CD4-positive, alpha-beta T cell treated with Interleukin-17A for 4 hours (primary cell): ENCODE measurements around the gene GMPR2.
"Not testable (repeated sequence)": the region's sequence is repeated elsewhere in the genome, so short reads cannot be mapped to it uniquely, and the experiment has no call there.

Experiments used
- DNase-seq: peaks from one replicate; pipeline ENCODE4 v3.0.0-alpha.2; 2020; ENCODE audit warnings: mixed read lengths

Gene GMPR2

DNA sequence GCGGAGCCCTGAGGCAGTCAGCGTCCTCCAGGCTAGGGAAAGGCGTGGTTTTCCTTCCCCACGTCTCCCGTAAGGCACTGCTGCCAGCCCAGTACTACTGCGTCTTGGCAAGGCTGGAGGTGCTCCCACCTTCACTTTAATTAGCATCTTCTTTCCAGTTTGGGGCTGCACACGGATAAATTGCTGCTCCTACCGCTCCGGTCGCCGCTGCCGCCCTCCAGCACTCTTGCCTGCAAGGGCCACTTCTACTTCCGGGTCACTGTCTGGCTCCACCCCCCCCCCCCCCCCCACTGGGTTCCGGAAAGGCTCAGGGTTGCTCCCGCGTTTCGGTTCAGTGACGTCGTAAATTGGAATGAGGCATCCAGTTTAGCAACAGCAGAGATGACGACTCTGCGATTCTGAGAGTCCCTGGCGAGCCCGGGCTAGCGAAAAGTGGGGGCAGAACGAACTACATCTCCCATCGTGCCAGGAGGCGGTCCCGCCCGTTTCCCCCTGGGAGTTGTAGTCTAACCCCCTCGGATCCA, 546 bp upstream of the GMPR2 start, which contains the start of gene NEDD8:
Gene NEDD8, minus strand, starts transcription at position 247 of the 524 bp plus-strand sequence. Its CDS starts 100 bp downstream, at position 147.
- peak; percentile 89 for DNase-seq

DNA sequence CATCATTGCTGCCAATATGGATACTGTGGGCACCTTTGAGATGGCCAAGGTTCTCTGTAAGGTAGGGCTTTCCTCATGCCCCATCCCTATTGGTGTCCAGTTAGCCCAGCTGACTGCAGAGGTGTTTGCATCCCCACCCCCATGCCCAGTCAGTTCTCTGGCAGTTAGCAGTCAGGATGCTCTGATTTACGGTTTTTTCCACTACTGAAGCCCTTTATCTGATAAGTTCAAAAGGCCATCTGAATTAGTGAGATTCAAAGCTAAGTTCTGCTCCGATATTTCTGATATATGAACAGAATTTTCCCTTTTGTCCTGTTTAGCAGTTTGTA, 773 bp downstream of the GMPR2 start:
- no peak for DNase-seq

DNA sequence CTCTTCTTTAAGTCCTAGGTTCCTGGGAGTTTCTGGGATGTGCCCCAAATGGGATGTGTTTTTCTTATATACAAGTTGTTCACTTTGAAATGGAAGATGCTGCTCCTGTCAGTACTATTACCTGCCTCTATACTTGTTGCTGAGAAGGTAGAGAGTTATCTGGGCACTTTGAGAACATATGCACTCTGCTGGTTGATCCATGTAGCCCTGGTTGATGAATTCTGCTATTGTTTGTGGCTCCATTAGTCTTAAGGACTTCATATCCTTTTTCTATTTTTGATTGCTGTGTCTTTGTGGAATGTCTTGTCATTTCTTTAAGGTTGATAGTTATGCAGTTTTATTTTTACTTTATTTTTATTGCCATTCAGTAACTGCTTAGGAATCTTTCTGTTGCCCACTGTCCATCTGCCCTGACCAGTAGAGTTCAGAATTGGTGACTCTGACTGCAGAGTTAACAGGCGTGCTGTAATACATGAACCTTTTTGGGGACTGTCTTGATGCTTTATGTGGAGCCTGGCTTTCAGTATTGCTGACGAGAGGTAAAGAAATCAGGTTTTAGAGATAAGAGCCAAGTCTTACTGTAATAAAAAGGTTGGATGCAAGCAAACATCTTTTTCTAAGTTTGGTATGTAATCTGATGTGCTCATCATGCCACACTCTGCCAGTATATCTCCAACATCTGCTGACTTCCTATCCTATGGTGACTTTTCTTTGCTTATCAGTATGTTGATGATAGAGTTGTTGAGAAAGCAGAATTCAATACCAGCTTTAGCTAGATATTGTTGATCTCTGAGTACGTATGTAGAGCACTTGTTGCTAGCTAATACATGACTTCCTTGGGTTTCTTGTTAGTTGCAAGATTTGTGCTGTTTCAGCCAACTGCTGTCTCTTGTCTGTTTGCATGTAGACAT, 1.6 kb downstream of the GMPR2 start:
- DNase-seq: no peak

DNA sequence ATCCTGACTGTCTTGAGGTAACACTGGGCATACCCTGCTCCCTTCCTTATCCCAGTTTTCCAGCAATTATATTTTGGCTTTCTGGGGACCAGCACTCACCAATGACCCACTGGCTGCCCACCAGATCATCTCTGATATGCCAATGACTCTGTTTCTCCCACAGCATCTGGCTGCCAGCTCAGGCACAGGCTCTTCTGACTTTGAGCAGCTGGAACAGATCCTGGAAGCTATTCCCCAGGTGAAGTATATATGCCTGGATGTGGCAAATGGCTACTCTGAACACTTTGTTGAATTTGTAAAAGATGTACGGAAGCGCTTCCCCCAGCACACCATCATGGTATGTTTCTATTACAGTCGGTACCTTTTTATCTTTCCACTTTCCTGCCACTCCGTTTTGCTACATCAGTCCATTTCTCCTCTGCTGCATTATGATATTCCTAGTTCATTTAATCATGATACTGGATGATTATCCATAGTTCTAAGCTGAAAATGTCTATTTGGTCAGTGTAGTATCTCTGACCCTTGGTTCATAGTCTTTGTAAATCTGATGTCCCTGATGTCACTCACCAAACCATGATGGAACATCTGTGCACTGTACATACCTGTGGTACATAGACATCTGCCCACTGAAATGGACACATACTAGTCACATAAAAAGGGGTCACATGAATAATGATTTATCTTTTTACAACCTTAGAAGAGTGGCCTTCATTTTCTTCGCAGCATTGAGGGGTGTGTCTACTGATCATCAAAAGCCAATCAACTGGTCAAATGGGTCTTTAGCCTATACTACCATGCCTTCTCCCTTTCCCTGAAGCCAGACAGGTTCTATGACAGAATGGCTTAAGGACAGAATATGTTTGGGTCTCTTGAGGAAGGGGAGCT, 3.3 kb downstream of the GMPR2 start:
- no peak for DNase-seq

DNA sequence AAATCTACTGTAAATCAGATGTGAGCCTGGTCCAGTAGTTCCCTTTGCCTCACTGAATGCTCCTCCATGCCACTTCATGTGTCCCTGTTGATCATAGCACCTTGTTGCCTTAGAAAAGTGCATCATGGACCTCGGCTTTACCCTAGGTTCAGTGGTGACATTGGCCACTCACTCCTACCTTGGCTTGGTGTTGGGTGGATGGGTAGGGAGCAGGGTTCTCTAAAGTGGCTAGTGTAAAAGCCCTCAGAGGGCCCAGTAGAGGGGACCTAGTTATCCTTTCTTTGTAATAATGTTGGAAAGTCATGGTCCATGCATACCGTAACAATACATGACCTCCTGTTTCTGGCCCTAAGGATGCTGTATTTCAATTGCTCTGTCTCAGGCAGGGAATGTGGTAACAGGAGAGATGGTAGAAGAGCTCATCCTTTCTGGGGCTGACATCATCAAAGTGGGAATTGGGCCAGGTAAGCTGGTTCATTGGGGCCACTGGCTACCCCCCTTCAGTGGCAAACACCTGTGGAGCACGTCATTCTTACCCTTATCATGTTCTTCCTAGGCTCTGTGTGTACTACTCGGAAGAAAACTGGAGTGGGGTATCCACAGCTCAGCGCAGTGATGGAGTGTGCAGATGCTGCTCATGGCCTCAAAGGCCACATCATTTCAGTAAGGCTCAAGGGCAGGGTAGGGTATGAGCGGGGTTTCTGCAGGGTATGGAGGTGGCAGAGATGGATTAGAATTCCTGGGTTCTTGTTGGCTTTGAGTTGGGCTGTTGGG, 4.1 kb downstream of the GMPR2 start:
- DNase-seq: no peak

DNA sequence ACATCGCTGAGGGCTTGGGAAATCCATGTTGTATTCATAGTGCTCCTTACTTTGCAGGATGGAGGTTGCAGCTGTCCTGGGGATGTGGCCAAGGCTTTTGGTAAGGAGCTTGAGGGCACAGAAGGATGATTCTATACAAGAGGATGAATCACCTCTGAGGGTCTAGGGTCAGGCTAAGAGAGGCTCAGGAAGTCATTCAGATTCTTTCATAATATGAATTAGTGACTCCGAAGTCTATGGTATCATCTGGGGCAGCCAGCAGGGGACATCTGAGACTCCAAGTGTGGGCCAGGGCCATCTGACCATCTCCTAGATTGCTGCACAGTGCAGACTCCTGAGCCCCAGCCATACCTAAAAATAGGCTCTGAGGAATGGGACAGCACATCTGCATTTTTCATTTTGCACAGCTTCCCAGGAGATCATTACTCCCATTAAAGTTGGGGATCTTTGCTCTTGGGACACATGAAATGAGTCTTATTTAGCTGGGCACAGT, 4.8 kb downstream of the GMPR2 start:
- no peak for DNase-seq

DNA sequence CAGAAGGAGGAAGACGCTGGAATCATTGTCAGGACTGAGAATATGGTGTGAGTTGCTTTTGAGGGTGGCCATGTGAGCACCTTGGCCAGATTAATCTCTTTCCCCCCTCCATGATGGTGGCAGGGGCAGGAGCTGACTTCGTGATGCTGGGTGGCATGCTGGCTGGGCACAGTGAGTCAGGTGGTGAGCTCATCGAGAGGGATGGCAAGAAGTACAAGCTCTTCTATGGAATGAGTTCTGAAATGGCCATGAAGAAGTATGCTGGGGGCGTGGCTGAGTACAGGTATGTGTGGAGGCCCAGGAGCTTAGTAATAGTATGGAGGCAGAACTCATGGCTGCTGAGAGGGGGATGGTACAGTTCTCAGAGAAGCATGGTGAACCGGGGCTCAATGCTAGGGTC, 5.4 kb downstream of the GMPR2 start:
- DNase-seq: peak; percentile 7

DNA sequence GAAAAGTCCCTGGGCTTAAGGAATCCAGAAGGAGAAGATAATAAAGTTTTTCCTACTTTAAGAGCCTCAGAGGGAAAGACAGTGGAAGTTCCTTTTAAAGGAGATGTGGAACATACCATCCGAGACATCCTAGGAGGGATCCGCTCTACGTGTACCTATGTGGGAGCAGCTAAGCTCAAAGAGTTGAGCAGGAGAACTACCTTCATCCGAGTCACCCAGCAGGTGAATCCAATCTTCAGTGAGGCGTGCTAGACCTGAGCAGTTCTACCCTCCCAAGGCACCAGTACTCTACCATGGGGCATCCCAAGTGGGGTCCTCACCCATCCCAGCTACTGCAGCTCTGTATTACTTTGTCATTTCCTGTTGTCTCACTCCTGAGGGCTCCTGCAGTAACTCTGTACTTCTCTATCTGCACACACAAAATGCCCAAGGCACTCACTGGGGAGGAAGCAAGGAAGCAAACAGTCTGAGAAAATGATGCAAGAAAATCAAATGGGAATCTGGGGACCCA, 5.9 kb downstream of the GMPR2 start:
- DNase-seq: no peak

DNA sequence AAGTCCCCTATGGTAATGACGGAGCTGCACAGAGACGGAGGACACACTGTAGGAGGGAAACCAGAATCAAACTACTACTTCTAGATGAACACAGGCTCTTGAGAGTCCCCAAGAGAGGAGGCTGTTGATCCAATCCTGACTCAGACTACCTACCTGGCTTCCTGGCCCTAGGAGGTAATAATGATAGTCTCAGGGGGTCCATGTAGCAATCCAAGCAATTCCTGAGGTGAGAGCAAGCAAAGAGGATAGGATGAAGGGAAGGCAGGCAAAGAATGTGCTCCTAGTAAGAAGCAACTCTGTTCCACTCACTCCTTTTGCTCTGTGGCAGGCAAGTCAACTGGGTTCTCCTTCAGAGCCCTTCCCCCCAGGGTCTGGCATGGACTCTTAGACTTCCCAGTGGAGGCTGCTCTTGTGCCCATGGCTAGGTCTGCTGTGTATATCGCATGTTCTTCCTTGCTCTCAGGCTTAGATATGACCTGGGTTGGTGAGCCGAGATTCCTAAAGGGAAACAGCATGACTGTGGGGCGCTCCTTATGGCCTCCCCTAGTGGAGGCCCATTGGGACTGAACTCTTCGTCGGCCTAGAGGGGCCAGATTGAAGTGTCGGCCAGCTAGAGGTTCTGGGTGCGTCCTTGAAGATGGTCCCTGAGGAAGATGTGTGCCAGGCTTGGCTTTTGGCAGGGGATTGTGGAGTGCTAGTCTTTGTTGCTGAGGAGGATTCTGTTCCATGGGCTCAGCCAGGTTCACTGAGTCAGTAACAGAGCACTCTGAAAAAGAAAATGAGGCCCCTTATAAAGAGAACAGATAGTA, 7.6 kb downstream of the GMPR2 start:
- no peak for DNase-seq

DNA sequence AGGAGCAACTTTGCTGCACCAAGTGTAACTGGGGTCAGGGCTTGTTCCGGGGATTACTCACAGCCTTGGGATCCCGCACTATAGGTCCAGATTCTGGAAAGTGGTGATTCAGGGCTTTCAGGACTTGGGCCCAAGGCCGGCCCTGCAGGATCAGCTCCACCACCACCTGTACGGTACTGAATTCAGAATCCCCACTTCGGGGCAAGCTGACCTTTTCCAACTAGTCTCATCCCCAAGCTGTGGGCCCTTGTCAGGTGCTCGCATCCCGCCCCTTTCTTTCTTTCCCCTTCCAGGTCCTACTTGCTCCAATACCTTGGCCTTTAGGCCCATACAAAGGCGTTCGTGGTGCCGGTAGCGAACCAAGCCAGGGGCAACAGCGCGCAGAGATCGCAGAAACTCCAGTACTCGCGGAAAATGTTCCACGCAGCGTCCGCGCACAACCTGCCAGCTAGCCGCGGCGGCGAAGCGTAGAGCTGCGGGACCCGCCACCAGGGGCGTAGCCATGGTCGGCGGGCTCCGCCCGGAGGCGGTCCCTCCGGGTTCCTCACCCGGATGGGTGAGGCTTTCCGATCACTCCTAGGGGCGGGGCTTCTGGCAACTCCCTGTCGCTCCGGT, 9.2 kb downstream of the GMPR2 start:
- peak; percentile 97 for DNase-seq

DNA sequence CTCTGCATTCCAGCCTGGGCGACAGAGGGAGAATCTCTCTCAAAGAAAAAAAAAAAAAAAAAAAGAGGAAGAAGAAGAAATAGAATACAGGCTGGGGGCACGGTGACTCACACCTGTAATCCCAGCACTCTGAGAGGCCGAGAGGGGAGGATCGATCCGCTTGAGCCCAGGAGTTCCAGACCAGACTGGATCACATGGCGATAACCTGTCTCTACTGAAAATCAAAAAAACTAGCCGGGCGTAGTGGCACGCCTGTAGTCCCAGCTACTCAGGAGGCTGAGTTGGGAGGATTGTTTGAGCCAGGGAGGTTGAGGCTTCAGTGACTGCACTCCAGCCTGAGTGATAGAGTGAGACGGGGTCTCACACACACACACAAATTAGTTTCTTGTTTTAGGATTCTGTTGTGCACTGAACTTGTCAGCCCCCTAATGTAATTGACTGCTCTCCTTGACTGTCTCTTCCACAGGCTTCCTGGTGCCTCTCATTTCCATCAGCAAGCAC, 10.7 kb downstream of the GMPR2 start:
- DNase-seq: no peak

DNA sequence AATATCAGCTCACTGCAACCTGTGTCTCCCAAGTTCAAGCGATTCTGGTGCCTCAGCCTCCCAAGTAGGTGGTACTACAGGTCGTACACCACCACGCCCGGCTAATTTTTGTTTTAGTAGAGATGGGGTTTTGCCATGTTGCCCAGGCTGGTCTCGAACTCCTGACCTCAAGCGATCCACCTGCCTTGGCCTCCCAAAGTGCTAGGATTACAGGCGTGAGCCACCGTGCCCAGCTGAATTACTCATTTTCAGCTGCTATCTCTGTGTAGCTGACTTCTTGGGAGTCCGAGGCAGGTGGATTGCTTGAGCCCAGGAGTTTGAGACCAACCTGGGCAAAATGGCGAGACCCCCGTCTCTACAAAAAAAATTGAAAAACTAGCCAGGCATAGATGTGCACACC, 12.6 kb downstream of the GMPR2 start:
- not testable (repeated sequence) for DNase-seq

DNA sequence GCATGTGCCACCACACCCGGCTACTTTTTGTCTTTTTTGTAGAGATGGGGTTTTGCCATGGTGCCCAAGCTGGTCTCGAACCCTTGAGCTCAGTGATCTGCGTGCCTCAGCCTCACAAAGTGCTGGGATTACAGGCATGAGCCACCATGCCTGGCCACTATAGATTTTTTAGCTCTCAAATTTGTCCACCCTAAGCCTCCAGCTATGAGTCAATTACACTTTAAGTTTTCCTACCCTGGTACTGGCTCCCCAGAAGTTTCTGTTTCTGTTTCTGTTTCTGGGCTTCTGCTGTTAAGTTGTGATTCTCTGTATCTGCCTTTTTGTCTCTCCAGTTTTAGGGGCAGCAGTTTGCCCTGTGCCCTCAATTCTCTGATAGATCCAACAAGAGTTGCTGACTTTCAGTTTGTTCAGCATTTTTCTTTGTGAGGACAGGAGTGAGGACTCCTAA, 14.1 kb downstream of the GMPR2 start:
- peak; percentile 7 for DNase-seq

DNA sequence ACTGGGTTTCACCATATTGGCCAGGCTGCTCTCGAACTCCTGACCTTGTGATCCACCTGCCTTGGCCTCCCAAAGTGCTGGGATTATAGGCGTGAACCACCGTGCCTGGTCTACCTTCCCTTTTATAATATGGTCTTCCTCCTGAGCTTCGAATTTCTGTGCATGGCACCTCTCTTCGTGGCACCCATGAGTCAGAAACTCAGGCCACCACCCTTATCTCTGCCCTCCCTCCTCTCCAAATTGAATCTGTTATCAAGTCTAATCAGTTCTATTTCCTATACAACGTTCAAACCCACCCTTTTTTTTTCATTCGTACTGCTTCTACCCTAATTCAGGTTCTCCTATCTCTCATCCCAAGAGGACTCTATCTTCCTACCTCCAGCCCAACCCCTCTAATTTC, 14.7 kb downstream of the GMPR2 start:
- no peak for DNase-seq

DNA sequence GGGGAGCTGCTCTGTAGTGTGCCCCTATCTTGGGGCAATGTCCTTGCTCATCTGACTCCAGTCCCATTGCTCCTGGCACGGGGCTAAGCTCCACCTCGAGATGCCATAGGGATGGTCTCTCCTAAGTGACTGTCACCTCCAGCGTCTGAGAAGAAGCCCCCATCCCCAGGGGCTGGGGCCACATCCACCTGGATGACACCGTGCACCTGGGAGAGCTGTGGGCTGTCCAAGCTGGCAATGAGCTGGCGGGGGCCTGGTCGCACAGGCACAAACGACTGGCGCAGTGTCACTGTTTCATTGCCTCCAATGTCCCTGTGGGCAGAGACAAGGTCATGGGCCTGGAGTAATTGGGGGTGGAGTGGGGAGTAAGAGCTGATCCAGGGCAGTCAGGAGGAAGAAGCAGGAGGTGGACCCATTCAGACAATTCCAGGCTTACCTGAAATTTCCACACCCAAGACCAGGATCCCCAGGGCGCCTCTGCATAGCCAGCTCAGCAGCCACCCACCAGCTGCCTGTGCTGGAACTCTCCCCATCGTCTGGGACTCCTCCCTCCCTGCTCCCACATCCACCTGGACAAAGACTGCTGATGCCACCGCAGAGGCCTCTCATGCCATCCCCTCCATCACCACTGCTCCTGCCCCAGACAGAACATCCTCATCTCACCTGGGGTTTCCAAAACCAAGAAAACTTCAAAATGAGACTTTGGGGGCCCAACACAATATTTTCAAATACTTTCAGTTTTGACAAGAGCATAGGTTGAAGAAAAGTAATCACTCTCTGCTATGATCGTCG, 16.7 kb downstream of the GMPR2 start:
- no peak for DNase-seq

DNA sequence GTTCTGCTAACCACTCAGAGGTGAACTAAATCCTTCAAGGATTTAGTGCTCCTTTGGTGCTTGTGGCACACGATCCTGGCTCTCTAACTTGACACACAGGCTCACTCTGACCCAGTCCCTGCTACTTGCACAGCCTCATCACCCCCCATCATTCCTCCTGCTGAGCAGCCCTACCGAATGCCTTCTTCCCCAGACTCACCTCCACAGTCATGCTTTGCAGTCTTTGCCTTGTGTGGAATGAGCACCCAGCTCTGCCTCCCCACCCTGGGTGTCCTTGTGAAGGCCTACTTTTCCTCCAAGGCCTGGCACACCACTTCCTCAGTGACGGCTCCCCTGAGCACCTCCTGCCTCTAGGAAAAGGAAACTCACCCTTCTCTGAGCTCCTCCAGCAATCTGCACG, 17.6 kb downstream of the GMPR2 start:
- no peak for DNase-seq

DNA sequence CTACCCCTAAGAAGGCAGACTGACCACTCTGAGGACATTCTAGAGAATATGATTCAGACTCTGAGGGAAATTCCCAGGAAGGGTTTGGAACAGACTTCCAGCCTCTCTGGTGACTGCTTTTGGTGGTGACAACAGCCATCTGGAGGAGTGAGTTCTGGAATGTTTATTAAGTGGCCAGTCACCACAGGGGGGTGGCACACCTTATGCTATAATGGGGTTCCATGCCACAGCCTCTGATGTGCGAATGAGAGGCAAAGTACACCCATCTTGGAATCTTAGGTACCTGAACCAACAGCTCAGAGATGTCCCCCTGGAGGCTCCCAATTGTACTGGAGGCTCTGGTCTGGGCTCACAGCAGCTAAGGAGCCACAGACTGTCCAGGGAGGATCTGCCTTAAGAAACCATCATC, 19.2 kb downstream of the GMPR2 start:
- DNase-seq: no peak

DNA sequence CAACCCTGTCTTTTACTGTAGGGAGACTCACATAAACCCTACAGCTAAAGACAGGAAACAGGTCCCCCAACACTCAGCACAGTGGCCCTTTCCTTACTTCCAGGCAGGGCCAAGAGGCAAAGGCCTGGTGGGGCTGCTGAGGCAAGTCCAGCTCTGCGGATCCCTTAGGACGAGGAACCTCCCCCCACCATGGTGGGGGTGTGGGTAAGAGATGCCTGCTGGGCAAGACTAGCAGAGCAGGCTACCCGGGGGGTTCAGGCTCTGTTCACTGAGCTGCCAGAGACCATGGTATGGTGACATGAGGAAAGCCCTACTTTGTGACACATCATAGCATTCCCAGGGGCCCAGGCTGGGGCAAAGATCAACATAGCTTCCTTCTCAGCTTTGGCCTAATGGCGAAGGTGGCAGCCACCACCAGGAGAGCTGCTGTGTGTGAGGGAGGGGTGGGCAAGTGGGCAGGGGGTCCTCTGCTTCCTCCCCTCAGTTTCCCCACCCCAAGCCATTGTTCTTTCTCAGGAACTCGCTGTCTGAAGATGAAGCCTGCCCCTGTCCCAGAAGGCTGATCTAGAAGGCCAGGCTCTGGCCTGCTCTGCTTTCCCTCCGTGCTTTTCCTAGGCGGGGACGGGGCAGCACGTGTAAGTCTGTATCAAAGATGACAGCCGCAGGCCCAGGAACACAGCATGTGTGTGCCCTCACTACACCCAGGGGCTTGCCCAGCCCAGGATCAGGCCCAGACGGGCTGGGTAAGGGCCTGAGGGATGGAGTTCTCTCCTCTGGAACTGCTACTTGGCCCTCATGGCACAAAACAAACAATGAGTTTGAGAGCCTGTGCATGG, 19.8 kb downstream of the GMPR2 start:
- DNase-seq: no peak

DNA sequence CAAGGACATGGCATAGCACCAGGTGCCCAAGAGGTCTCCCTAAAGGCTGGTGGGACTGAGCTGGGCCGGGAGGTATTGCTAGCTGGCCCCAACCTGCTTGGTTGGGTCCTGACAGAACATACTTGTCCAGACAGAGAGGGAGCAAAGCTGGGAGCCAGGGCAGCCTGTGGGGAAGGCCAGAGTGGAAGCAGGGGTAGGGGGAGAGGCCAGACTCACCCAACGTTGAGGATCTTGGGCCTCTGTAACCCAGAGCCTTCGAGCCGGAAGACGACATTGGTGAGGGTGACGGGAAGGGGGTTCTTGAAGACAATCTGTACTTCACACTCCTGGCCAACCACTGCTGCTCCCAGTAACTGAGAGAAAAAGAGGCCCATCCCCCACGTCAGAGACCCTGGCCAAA, 21.2 kb downstream of the GMPR2 start:
- DNase-seq: no peak
